NK-92 (cell line): Measurements from ENCODE around the gene SKAP1.
"Not testable (repeated sequence)": the region's sequence is repeated elsewhere in the genome, so short reads cannot be mapped to it uniquely, and the experiment has no call there.

ENCODE experiments used
- DNase-seq: peaks from one replicate; lab custom pipeline; 2025; ENCODE audit not compliant: unreplicated experiment; lab: John Stamatoyannopoulos, UW

Gene SKAP1

GRCh38 chr17:48247038-48247437, 183.0 kb downstream of the SKAP1 start:
- DNase-seq, result no peak

DNA sequence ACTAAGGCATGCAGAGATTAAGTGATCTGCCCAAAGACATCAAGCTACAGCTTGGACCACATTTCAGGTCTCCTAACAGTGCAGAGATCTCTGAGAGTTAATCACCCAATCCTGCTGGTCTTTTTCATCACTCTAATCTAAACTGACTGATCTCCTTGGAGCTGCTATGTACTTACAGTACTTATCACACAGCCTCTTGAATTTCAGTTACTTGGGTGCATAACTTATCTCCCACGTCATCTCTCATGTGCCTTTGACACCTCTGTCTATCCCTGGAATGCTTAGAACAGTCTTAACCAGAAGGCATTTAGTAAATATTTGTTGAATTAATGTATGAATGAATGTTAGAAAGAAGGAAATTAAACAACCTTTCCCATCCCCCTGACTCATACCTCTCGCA, 183.4 kb downstream of the SKAP1 start:
- no peak for DNase-seq

- DNase-seq, result not testable (repeated sequence)
Observed at GRCh38 chr17:48245465-48246033, 184.5 kb downstream of the SKAP1 start.

- no peak for DNase-seq
Observed at GRCh38 chr17:48244814-48245213, 185.2 kb downstream of the SKAP1 start.

- no peak for DNase-seq
Observed at GRCh38 chr17:48244121-48244711, 185.8 kb downstream of the SKAP1 start.

DNA sequence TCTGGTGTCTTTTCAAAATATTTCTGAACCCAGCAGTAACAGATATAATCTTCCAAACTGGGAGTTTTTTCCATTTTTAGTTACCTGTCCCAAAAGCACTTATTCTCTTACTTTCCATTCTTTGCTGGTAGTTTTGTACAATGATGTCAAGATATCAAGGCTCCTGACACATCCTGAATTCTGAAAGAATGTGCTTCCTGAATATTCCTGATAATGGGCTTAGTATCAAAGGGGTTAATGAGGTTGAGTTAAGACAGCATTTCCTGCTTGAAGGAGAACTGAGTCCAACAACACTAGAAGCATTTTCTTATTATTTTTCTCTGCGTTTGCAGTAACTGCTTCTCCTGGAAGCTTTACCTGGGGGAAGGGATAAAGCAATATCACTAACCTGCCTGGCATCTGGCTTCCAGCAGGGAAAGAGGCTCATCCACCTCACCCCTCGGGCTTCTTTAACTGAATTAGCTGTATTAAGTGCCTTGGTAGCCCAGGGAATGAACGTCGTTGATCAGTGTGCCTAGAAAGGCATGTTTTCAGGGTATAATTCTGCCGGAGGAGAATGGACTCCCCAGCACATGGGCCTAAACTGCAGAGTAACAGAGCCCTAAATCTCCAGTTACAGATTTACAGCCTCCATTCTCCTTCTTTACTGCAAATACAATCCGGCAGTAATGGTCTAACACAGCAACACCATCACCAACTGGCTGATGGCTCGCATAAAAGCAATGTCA, 188.1 kb downstream of the SKAP1 start:
- no peak for DNase-seq

DNA sequence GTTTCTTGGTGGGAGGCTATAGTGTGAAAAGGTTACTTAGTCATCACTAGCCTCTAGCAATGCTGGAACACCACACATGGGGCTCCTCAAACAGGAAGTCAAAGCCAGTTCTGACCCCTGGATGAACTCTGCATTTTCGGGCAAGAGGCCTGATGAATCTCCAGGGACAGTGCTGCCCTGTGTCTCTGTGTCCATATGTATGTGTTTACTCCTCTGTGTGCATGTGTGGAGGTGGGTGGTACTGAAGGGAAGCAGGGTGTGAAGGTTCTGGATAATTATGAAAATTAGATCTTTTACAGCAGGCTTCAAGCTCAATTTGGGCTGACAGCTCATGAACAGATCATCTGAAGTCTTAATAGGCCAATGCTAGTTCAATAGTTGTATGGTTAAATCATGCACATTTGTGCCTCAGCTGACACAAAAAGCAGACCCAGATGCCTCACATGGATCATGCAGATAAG, 188.9 kb downstream of the SKAP1 start:
- no peak for DNase-seq

GRCh38 chr17:48240562-48241130, 189.4 kb downstream of the SKAP1 start:
- DNase-seq, result no peak

GRCh38 chr17:48240122-48240521, 189.9 kb downstream of the SKAP1 start:
- DNase-seq, result no peak

DNA sequence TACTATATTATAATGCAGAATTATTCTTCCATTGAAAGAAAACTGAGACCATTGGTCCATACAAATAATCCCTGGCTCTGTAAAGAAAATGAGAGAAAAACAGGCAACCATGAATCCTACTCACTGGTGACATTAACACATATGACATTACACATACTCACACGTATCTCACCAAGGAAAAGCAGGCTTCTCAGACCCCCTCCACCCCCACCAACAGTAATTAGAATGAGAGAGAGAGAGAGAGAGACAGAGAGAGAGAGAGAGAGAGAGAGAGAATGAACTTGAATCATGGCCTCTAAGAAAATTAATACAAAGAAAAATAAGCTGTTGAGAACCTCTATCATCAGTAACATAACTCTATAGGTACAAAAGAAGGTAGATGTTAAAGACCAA, 190.4 kb downstream of the SKAP1 start:
- DNase-seq, result no peak

GRCh38 chr17:48238933-48239602, 190.9 kb downstream of the SKAP1 start:
- DNase-seq, result no peak

- no peak for DNase-seq
Observed at GRCh38 chr17:48237456-48237855, 192.6 kb downstream of the SKAP1 start.

DNA sequence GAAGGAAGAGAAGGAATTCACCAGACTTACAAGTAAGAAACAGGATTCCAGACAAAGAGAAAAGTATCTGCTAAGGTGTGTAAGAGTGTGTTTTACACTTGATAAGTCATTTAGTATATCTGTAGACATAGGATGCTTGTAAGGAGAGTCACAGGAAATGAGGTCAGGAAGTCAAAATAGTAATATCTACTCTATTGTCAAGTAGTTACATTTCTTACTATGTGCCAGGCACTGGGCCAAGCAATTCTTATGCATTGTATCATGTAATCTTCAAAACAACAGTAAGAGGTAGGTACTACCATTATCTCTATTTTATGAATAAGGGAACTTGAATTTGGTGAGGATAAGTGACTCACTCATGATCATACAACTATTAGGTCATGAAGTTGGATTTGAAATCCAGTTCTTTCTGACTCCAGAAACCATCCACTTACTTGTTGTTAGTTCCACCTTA, 193.3 kb downstream of the SKAP1 start:
- no peak for DNase-seq

GRCh38 chr17:48234922-48235321, 195.1 kb downstream of the SKAP1 start:
- no peak for DNase-seq

- DNase-seq, result no peak
Observed at GRCh38 chr17:48231995-48232959, 197.7 kb downstream of the SKAP1 start.

DNA sequence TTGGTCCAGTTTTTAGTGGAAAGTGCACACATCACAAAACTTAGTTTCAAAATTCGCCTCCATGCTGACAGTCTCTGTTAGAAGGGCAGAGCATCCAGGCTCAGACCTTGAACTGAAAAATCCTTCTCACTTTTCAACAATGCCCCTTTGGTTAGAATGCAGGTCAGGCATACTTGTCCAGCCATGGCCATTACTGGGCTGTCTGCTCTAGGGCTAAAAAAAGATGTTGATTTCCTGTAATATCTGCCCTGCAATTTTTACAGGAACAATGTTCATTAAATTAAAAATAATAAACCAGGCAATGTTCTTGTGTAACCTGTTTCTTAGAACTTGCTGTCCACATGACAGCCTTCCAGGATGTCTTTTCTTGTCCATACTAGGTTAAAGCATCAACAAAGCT, 200.1 kb downstream of the SKAP1 start:
- no peak for DNase-seq

DNA sequence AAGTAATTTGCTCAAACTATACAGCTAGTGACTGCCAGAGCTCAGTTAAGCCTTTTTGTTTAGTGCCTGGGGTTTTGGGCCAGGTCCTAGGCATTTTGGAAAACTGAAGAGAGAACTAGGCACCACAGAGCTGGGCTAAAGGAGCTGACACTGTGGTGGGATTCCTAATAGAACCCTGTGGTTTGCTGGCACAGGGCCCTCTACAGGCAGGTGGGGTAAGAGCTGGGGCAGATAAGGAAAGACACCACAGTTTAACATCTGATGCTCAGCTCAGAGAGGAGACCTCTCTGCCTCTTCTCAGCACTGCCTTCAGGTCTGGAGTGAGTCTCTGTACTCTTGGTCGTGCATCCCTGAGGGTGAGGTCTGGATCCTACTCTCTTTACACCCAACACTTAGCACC, 201.3 kb downstream of the SKAP1 start:
- no peak for DNase-seq

DNA sequence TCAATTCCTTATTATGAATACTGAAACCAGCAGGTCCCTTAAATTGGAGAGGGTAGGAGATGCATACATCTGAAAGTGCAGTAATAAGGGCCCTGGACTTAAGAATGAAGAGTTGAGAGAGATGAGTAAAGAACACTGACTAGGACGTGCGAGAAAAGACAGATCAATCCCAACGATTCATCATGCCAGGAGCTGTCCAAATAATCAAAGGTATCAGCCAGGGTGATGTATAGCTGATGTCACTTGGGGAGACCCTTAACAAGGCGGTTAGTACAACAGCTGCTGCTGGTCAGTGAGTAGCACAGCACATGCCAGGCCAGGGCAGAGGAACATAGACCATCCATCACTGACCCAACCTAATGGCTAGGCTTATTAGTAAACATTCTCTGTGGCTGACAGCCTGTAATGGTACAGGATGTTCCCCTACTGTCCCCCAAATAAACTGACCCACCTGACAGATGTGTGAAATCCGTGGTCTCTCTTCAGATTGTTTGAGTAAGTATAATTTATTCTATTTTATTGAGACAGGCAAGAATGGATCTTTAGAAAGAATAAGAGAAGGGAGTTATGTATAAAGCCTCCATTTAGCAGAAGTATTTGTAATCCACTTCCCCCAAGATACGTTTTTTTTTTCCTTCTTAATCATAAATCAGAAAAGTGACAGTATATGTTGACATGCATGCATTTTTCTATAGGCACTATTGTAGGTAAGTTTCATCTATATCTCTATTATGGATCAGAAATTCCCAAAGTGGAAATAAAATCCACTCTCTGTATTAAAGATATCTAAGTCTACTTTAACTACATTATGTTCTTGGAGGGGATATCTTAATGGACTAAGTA, 204.1 kb downstream of the SKAP1 start:
- DNase-seq, result no peak

DNA sequence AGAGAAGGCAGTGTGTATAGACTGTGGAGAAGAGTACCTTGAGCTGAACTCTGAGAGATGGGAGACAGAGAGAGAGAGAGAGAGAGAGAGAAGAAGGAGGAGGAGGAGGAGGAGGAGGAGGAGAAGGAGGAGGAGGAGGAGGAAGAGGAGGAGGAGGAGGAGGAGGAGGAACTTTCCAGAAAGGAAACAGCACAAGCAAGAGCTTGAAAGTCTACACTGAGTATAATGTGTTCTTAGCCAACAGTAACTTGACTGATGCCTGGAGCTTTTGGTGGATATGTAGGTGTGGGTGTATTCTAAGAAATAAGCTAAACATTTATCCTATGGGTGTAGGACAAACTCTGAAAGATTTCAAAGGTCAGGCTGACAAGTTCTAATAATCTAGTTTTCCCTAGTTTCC, 206.1 kb downstream of the SKAP1 start:
- DNase-seq, result no peak
